CD4-positive, alpha-beta memory T cell (primary cell): ENCODE measurements around the gene DNAJB11. TPM values are rescaled to one million over a fixed set of nuclear protein-coding genes. Genes with fewer than 3 reads are reported as not detected.
"Not testable (repeated sequence)": the region's sequence is repeated elsewhere in the genome, so short reads cannot be mapped to it uniquely, and the experiment has no call there.

Source experiments
- CTCF ChIA-PET: fragments of 350-600 bp; sonication (Branson Sonifier 250); formaldehyde crosslinking; loops from one replicate; lab custom pipeline; 2021; ENCODE audit warnings: inconsistent platforms; ENCODE audit not compliant: partially characterized antibody; lab: Charles Lee
- POLR2A ChIA-PET: fragments of 350-600 bp; sonication (Branson Sonifier 250); formaldehyde crosslinking; loops from one replicate; lab custom pipeline; 2021; ENCODE audit not compliant: partially characterized antibody; lab: Charles Lee
- DNase-seq, 5 donors: peaks; one replicate each; pipeline versions ENCODE4 v3.0.0 to v3.0.0-alpha.2; 2020 to 2022; ENCODE audit warnings: mixed read lengths in 1 of 5
- H3K27ac ChIP-seq: one replicate; pipeline ENCODE4 v1.7.0; 2013; ENCODE audit warnings: low read depth, low read length
- H3K27me3 ChIP-seq: 2 replicates; pipeline ENCODE4 v1.7.0; 2013; ENCODE audit warnings: mild to moderate bottlenecking, low read length, moderate library complexity; ENCODE audit not compliant: insufficient read depth
- H3K36me3 ChIP-seq: 2 replicates; pipeline ENCODE4 v1.7.0; 2013; ENCODE audit warnings: mild to moderate bottlenecking, low read length, moderate library complexity; ENCODE audit not compliant: insufficient read depth
- H3K4me1 ChIP-seq: 2 replicates; pipeline ENCODE4 v1.7.0; 2013; ENCODE audit warnings: mild to moderate bottlenecking, low read length, moderate library complexity; ENCODE audit not compliant: insufficient read depth
- H3K4me3 ChIP-seq, 2 donors: one replicate each; pipeline ENCODE4 v1.7.0; 2013; ENCODE audit warnings: low read length in 2 of 2, mild to moderate bottlenecking in 1 of 2
- H3K9me3 ChIP-seq, 2 donors: one replicate each; pipeline ENCODE4 v1.7.0; 2013; ENCODE audit warnings: low read length in 2 of 2, control low read depth in 1 of 2; ENCODE audit not compliant: control insufficient read depth in 1 of 2
- H3K27ac Mint-ChIP-seq, 7 donors: one replicate each; pipeline ENCODE4 v1.8.0; 2020 to 2021; ENCODE audit warnings: mixed read lengths in 7 of 7, mild to moderate bottlenecking in 6 of 7, inconsistent platforms in 3 of 7, moderate library complexity in 3 of 7
- H3K27me3 Mint-ChIP-seq, 2 donors: one replicate each; pipeline ENCODE4 v1.8.0; 2020 to 2021; ENCODE audit warnings: mixed read lengths in 2 of 2
- H3K36me3 Mint-ChIP-seq, 2 donors: one replicate each; pipeline ENCODE4 v1.8.0; 2020 to 2021; ENCODE audit warnings: mixed read lengths in 2 of 2, inconsistent platforms in 1 of 2, mild to moderate bottlenecking in 1 of 2
- H3K4me1 Mint-ChIP-seq, 4 donors: one replicate each; pipeline ENCODE4 v1.8.0; 2020 to 2021; ENCODE audit warnings: mixed read lengths in 4 of 4, mild to moderate bottlenecking in 1 of 4
- H3K4me3 Mint-ChIP-seq, 8 donors: one replicate each; pipeline ENCODE4 v1.8.0; 2020 to 2021; ENCODE audit warnings: mixed read lengths in 8 of 8, mild to moderate bottlenecking in 7 of 8, moderate library complexity in 6 of 8, inconsistent platforms in 3 of 8
- H3K9me3 Mint-ChIP-seq, 8 donors: one replicate each; pipeline ENCODE4 v1.8.0; 2020 to 2021; ENCODE audit warnings: mixed read lengths in 8 of 8, mild to moderate bottlenecking in 5 of 8, inconsistent platforms in 3 of 8, moderate library complexity in 1 of 8
- intact Hi-C: fragments of 100-400 bp; cut with micrococcal nuclease; formaldehyde crosslinking; loops from one replicate; pipeline ENCODE4 v1.15.1; 2023
- polyA plus RNA-seq, 2 donors: library from polyadenylated mRNA; unstranded; fragments of 300-500 nt; fragmentation: Illumina TruSeq; gene quantifications; one replicate each; pipeline ENCODE4 v1.2.3, GENCODE V29; 2021
- total RNA-seq, 2 experiments: library from RNA; stranded (reverse); gene quantifications; one replicate each; pipeline ENCODE4 v1.2.3, GENCODE V29; 2021

DNAJB11 gene
- total and polyA plus RNA-seq, 4 experiments from 2014 or later, result 34.0 to 40.0 (median 38.1) TPM

GRCh38 chr3:186583831-186584230 lies 13.3 kb downstream of the DNAJB11 start:
- intact Hi-C loops, result no loop called here
- POLR2A ChIA-PET, result no interaction called here
- Mint-ChIP-seq H3K36me3 (peaks cover 49 to 70% of the 10 kb centered on the region in 2 donors), H3K4me3 (no peak overlapping the region), H3K4me1 (peaks cover 0 to 3% (median 2%) of the 10 kb centered on the region in 4 donors), H3K27ac (no peak overlapping the region), H3K9me3 (no peaks in the 10 kb centered on the region), H3K27me3 (no peaks in the 10 kb centered on the region)
- H3K36me3 ChIP-seq, result peaks cover 53% of the 10 kb centered on the region
- H3K4me3 ChIP-seq, result no peak overlapping the region
- H3K4me1 ChIP-seq, result no peaks in the 10 kb centered on the region
- CTCF ChIA-PET, result interaction anchor here (24.2 kb wide), 1 partner anchor 29 kb away, joined by 255 read pairs; the partner anchor contains the start of gene AHSG
- H3K27ac ChIP-seq, result no peak overlapping the region
- H3K27me3 ChIP-seq, result no peaks in the 10 kb centered on the region
- no peaks in the 10 kb centered on the region for H3K9me3 ChIP-seq
- DNase-seq, result no peak

DNA sequence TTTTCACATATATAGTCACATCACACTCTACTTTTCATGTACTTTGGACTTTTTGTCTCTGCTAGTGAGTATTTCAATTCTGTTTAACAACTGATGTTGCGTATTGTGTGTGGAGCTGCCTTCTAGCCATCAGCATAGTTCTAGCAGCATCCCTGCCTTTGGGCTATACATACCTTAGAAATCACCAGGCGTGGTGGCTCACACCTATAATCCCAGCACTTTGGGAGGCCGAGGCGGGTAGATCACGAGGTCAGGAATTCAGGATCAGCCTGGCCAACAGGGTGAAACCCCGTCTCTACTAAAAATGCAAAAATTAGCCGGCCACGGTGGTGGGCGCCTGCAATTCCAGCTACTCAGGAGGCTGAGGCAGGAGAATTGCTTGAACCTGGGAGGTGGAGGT lies 15.7 kb downstream of the DNAJB11 start:
- H3K4me3 ChIP-seq, H3K4me3 Mint-ChIP-seq, intact Hi-C loops, H3K27ac Mint-ChIP-seq, H3K27me3 Mint-ChIP-seq, H3K9me3 ChIP-seq, POLR2A ChIA-PET, H3K27ac ChIP-seq, H3K27me3 ChIP-seq, DNase-seq, H3K9me3 Mint-ChIP-seq: not testable (repeated sequence)
- Histone ChIP-seq H3K36me3 (peaks cover 38% of the 10 kb centered on the region), H3K4me1 (peaks cover 14% of the 10 kb centered on the region)
- Mint-ChIP-seq H3K36me3 (peaks cover 35 to 53% of the 10 kb centered on the region in 2 donors), H3K4me1 (peaks cover 8 to 23% (median 16%) of the 10 kb centered on the region in 4 donors)
- CTCF ChIA-PET, result interaction anchor here (0.5 to 24.2 kb wide), 2 partner anchors 27 to 603 kb away, joined by 3 to 255 read pairs; partner anchors contain the start of gene AHSG

DNA sequence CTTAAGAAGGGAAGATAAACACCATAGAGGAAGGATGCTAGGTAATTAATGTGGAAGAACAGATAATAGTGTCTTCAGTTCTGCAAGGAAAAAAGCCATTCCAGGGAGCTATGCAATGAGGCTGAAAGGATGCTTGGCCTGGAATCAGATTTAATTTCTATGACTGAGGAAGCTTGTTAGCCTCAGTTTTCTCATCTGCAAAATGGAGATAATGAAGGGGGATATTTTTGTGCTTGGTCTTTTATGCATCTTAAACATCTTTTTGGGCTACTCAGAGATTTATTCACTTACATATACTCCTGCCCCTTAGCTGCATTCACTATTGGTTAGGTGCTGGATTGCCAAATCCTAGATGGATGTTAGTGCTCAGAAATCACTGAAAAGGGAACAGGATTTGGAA lies 16.7 kb downstream of the DNAJB11 start:
- ChIA-PET POLR2A (no interaction called here), CTCF (interaction anchor here (1.1 to 24.2 kb wide), 2 partner anchors 26 to 234 kb away, joined by 3 to 255 read pairs; partner anchors contain the start of gene AHSG)
- H3K36me3 ChIP-seq, result peaks cover 29% of the 10 kb centered on the region
- Mint-ChIP-seq H3K27me3 (no peaks in the 10 kb centered on the region), H3K27ac (no peak overlapping the region), H3K36me3 (peaks cover 27 to 43% of the 10 kb centered on the region in 2 donors), H3K4me3 (no peak overlapping the region), H3K4me1 (peaks cover 8 to 23% (median 16%) of the 10 kb centered on the region in 4 donors), H3K9me3 (no peaks in the 10 kb centered on the region)
- no peak overlapping the region for H3K27ac ChIP-seq
- intact Hi-C loops, result no loop called here
- DNase-seq, result no peak
- peaks cover 14% of the 10 kb centered on the region for H3K4me1 ChIP-seq
- no peaks in the 10 kb centered on the region for H3K27me3 ChIP-seq
- H3K9me3 ChIP-seq, result no peaks in the 10 kb centered on the region
- no peak overlapping the region for H3K4me3 ChIP-seq

DNA sequence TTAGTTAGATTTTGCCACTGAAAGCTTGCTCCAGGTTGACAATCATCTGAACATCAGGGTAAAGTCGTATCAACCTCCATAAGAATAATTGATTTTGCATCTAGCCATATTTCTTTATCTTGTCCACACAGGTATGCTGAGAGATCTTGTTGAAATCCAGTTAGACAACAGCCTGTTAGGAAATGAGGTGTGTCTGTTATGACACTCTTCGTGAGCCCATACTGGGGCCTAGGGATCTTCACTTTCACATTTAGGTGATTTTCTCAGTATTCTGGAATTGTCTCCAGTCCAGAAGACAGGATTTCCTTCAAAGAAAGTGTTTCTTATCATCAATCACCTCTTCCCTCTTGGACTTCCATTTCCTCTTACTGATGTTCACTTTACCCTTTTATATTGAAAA lies 18.1 kb downstream of the DNAJB11 start:
- Histone ChIP-seq H3K4me1 (peaks cover 14% of the 10 kb centered on the region), H3K27me3 (no peaks in the 10 kb centered on the region), H3K4me3 (no peak overlapping the region), H3K27ac (no peak overlapping the region), H3K9me3 (no peaks in the 10 kb centered on the region), H3K36me3 (peaks cover 14% of the 10 kb centered on the region)
- ChIA-PET CTCF (interaction anchor here (24.2 kb wide), 1 partner anchor 24 kb away, joined by 255 read pairs; the partner anchor contains the start of gene AHSG), POLR2A (interaction anchor here (0.9 kb wide), 1 partner anchor 195 kb away, joined by 3 read pairs; the partner anchor contains the start of gene EIF4A2)
- H3K9me3 Mint-ChIP-seq, result no peaks in the 10 kb centered on the region
- H3K36me3 Mint-ChIP-seq, result peaks cover 20 to 31% of the 10 kb centered on the region in 2 donors
- intact Hi-C loops, result no loop called here
- DNase-seq, result no peak
- no peak overlapping the region for H3K4me3 Mint-ChIP-seq
- H3K27ac Mint-ChIP-seq, result peak overlapping the region in 2 of 7 donors; percentile 37 to 39
- H3K27me3 Mint-ChIP-seq, result no peaks in the 10 kb centered on the region
- H3K4me1 Mint-ChIP-seq, result peaks cover 8 to 23% (median 16%) of the 10 kb centered on the region in 4 donors

GRCh38 chr3:186589121-186589520 lies 18.6 kb downstream of the DNAJB11 start:
- peaks cover 16 to 26% of the 10 kb centered on the region in 2 donors for H3K36me3 Mint-ChIP-seq
- intact Hi-C loops, result no loop called here
- Histone ChIP-seq H3K4me3 (no peak overlapping the region), H3K27ac (no peak overlapping the region), H3K4me1 (peaks cover 14% of the 10 kb centered on the region), H3K27me3 (no peaks in the 10 kb centered on the region), H3K9me3 (no peaks in the 10 kb centered on the region), H3K36me3 (peaks cover 9% of the 10 kb centered on the region)
- H3K27ac Mint-ChIP-seq, result no peak overlapping the region
- CTCF ChIA-PET, result interaction anchor here (1.1 to 24.2 kb wide), 2 partner anchors 19 to 24 kb away, joined by 4 to 255 read pairs; partner anchors contain the start of genes AHSG and DNAJB11
- H3K27me3 Mint-ChIP-seq, result no peaks in the 10 kb centered on the region
- H3K9me3 Mint-ChIP-seq, result no peaks in the 10 kb centered on the region
- no peak overlapping the region for H3K4me3 Mint-ChIP-seq
- POLR2A ChIA-PET, result interaction anchor here (0.9 to 2.3 kb wide), 2 partner anchors 25 to 194 kb away, joined by 3 to 7 read pairs; partner anchors contain the start of gene EIF4A2
- peaks cover 8 to 23% (median 16%) of the 10 kb centered on the region in 4 donors for H3K4me1 Mint-ChIP-seq
- DNase-seq, result no peak

GRCh38 chr3:186589856-186590579 lies 19.5 kb downstream of the DNAJB11 start:
- peaks cover 7 to 17% of the 10 kb centered on the region in 2 donors for H3K36me3 Mint-ChIP-seq
- H3K9me3 Mint-ChIP-seq, result no peaks in the 10 kb centered on the region
- H3K4me1 Mint-ChIP-seq, result peaks cover 7 to 23% (median 16%) of the 10 kb centered on the region in 4 donors
- peaks cover under 1% of the 10 kb centered on the region for H3K36me3 ChIP-seq
- intact Hi-C loops, result loop anchor here (1.0 to 2.0 kb wide), 2 partner anchors 19 to 27 kb away; partner anchors contain the start of gene DNAJB11
- peak overlapping the region; percentile 19 to 85 (median 49) for H3K27ac Mint-ChIP-seq
- peaks cover 14% of the 10 kb centered on the region for H3K4me1 ChIP-seq
- DNase-seq, result peak; percentile 14 to 47 (median 36)
- peak overlapping the region in 2 of 8 donors; percentile 2 to 45 for H3K4me3 Mint-ChIP-seq
- ChIA-PET POLR2A (interaction anchor here (0.6 to 2.3 kb wide), 9 partner anchors 18 to 652 kb away, joined by 3 to 7 read pairs (median 3); partner anchors contain the start of genes DNAJB11, EIF4A2, TBCCD1 and TRA2B), CTCF (interaction anchor here (0.8 to 24.2 kb wide), 4 partner anchors 9 to 607 kb away, joined by 3 to 255 read pairs (median 4); partner anchors contain the start of genes AHSG and DNAJB11)
- H3K27me3 Mint-ChIP-seq, result no peaks in the 10 kb centered on the region
- H3K9me3 ChIP-seq, result no peaks in the 10 kb centered on the region
- H3K4me3 ChIP-seq, result no peak overlapping the region
- no peaks in the 10 kb centered on the region for H3K27me3 ChIP-seq
- no peak overlapping the region for H3K27ac ChIP-seq
